ENCODE data around the gene STARD7.

- TF ChIP-seq POLR2A (IDR thresholded peaks at IDR 0.05) (no peak), CTCF (IDR thresholded peaks at IDR 0.05) (no peak)
Observed at GRCh38 chr2:96139181-96139758, 69.4 kb downstream of the STARD7 start.

Measured in Peyer's patch (tissue), 4 donors.